NCI-H2107 (cell line): ENCODE measurements around the gene WTAP.
"Not testable (repeated sequence)": the region's sequence is repeated elsewhere in the genome, so short reads cannot be mapped to it uniquely, and the experiment has no call there.

Source experiments
- DNase-seq: peaks from one replicate; lab custom pipeline; 2025; lab: John Stamatoyannopoulos, UW

The WTAP gene

DNA sequence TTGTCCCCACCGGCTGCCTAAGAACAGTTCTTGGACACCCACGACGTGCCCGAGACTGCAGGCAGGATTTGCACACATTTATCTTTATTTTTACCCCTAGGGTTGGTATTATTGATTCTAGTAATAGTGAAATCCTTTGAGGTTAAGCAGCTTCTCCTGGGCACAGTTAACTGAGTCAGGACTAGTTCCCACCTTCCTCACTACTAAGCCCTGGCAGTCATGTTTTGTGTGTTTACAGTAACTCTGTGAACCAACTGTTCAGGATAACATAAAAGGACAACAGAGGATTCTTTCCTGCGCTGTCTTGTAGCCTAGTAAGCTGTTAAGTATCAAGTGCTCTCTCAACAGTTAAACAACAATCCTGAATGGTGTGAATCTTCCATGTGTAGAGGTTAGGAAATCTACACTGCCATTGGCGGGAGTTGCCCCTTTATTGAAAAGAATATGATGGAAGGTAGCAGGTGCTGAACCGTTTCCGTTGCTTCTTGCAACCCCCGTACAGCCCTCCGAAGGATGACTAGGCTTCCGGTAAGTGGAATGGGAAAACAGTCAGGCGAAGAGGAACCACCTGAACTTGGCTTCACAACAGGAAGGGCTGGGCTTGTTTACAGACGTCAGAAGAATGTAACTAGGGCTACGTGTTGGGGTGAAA is 33.3 kb upstream of the WTAP start:
- no peak for DNase-seq

DNA sequence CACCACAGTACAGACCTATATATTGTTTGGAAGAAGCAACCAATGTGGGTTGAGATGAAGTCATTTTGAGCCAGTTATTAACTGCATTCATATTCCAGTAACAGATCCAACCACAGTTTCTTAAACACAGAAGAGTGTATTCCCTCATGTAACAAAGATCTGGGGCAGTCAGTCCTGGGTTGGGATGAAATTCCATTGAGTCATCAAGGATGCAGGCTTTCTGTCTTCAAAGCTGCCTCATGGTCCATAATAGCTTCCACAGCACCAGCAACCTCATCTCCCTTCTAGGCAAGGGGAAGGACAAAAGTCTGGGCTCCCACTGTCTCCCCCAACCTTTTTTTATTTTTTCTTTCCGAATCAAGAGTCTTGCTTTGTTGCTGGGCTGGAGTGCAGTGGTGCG is 31.3 kb upstream of the WTAP start:
- no peak for DNase-seq

DNA sequence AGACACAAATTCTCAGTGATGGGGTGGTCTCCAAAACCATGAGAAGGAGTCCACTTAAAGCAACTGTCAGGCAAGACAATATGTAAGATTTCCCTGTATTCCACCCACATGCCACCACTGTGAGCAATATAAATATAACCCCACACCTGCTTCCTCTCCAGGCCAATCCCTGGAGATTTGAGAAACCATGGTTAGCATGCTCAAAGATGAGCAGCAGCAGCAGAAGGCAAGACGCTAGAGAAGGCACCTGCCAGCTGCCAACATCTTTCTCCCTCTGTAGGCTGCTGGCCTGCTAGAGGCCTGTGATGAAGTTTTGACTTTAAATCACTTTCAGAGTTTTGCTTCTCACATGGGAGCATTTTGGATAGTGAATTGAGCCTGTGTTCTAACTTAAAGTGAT is 26.3 kb upstream of the WTAP start:
- no peak for DNase-seq

DNA sequence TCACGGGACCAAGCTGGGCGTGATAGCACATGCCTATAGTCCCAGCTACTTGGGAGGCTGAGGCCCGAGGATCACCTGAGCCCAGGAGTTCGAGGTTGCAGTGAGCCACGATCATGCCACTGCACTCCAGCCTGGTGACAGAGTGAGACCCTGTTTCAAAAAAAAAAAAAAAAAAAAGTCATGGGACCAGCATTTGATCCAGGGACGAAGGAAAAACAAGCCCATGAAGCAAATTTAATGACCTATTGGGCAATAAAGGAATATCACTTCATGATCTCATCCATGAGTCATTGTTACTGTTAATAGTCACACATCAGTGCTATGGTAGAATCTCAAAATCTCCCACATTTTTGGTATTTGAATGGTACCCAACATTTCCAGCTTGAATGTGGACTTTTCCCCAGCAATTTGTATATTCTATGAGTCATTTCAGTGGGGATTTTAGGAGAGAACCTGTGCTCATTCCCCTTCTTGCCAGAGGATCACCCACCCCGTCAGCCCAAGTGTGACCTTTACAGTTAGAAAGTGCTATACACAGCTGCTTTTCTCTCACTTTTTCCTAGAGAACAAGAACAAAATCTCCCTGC is 25.8 kb upstream of the WTAP start:
- DNase-seq: no peak

DNA sequence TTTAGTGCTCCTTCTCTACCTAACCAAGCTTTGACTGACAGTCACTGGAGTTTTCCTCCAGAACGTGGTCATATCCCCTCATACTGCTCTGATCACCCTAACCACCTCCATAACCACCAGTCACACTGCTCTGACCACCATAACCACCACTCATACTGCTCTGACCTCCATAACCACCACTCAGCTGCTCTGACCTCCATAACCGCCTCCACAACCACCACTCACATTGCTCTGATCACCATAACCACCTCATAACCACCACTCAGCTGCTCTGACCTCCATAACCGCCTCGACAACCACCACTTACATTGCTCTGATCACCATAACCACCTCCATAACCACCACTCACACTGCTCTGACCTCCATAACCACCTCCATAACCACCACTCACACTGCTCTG is 16.7 kb upstream of the WTAP start:
- not testable (repeated sequence) for DNase-seq

DNA sequence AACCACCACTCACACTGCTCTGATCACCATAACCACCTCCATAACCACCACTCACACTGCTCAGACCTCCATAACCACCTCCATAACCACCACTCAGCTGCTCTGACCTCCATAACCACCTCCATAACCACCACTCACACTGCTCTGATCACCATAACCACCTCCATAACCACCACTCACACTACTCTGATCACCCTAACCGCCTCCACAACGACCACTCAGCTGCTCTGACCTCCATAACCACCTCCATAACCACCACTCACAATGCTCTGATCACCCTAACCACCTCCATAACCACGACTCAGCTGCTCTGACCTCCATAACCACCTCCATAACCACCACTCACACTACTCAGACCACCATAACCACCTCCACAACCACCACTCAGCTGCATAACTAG is 14.9 kb upstream of the WTAP start:
- DNase-seq: not testable (repeated sequence)

DNA sequence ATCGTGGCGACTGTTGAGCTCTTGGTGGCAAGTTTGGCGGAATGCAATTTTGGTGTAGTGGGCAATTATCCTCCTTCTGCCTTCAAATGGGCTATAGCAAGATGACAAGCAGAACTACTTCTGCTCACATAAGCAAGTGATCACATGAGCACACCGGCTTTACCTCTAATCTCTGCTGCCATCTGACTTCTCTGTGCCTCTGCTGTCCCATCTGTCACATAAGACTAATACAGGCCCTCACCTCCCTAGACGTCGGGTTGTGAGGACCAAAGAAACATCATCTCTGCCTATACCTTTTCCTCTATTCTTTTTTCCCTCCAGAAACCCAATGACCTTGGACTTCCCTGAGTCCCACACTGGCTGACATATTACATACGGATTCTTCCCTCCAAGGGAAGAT is 13.3 kb upstream of the WTAP start:
- DNase-seq: no peak

DNA sequence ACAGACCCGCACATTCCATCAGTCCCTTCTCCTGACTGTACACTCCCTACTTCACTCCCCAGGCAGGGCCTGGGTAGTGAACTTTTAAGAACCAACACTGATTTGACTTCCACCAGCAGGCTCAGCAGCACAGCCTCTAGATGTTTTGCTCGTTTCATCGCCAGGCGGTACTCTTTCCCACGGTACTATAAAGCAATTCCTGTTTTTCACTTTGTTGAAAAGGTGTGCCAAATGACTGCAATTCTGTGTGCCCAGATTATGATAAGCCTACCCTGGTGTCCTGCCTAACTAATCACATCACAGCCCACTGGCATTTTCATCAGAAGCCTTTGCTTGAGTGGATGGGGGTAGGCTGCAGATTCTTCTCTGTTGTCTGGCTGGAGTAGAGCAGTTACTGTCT is 12.9 kb upstream of the WTAP start:
- DNase-seq: no peak

DNA sequence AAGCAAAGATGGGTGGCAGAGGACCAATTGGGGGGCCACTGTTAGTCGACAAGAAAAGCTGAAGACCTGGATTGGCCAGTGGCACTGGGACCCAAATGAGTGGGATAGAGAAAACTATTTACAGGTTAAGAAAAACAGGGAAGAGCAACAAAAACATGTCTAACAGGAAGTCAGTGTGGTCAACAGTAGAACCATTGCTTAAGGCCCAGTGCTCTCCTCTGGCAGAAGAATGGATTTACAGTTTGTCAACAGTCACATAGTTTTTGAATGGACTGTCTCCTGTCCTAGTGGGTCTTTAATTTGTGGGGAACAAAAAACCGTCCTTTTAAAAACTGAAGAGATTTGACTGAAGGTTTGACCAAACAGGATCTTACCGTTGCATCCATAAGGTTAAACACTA is 12.1 kb upstream of the WTAP start:
- DNase-seq: no peak

DNA sequence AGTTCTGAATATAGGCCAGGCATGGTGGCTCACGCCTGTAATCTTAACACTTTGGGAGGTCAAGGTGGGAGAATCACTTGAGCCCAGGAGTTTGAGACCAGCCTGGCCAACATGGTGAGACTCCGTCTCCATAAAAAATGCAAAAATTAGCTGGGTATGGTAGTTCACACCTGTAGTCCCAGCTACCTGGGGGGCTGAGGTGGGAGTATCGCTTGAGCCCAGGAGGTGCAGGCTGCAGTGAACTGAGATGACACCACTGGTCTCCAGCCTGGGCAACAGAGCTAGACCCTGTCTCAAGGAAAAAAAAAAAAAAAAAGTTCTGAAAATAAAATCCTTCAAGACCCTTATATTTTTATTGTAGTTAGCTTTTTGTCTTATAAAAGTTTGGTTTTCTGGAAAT is 11.7 kb upstream of the WTAP start:
- DNase-seq: no peak

DNA sequence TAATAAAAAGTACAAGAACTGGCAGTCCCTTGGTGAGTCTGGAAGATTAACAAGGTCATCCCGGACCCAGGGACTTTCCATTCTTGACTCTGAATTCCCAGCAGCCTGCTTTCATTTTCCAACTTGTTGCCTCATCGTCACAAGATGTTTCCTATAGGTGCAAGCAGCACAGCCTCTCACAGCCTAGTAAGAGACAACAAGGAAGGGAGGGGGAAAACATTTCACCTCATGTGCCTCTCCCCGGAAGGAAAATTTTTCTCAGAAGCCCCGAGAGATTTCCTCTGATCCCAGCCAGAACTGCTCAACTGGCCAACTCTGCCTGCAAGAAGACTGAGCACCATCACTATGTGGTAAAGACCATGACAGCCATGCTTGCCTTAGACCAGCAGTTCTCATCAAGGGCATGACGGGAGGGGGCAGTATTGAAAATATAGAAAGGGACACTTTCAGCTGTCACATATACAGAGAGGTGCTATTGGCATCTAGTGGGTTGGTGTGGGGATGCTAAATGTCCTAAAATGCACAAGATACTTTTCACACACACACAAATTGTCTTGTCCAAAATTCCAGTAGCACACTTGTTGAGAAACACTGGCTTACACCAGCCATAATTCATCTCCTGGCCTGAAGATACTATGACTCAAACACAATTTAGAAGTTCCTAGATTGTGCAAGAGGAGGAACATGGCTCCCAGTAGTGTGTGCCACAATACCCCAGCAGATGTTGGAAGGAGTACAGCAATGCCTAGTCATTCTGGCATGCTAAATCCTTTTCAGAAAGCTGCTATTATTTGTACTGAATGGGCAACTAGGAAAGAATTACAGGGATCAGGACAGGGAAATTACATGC is 10.8 kb upstream of the WTAP start:
- no peak for DNase-seq

DNA sequence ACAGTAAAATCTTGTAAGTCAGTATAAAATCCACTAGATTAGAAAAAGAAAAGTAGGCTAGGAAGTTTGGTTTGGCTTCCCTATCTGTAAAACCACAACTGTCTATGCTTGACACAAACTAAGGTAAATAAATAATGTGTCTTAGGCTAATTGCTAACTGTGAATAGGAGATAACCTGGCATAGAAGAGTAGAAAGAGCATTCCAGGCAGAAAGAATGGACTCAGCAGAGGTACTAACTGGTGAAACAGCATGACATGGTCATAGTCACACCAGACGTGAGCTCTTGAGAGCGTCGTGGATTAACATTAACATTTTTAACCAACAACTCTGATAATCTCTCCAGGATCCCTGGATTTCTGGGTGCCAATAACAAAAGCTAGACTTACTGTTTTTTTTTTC is 8.7 kb upstream of the WTAP start:
- DNase-seq: no peak

DNA sequence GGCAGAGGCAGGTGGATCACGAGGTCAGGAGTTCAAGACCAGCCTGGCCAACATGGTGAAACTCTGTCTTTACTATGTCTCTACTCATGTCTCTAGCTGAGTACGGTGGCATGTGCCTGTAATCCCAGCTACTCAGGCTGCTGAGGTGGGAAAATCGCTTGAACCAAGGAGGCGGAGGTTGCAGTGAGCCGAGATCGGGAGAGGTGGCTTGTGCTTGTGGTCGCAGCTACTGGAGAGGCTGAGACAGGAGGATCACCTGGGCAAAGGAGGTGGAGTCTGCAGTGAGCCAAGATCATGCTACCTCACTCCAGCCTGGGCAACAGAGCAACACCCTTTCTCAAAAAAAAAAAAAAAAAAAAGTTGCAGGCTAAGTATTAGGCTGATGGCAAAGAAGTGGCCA is 8.0 kb upstream of the WTAP start:
- DNase-seq: no peak

DNA sequence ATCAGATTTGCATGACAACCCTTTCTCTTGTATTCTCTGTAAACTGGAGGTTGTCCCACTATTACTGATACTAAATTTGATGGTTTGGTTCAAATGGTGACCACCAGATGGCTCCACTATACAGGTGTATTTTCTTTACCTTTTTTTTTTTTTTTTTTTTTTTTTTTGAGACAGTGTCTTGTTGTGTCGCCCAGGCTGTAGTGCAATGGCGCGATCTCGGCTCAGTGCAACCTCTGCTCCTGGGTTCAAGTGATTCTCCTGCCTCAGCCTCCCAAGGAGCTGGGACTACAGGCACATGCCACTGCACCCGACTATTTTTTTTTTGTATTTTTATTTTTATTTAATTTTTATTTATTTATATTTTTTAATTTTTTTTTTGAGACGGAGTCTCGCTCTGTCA is 6.6 kb upstream of the WTAP start:
- peak; percentile 25 for DNase-seq

DNA sequence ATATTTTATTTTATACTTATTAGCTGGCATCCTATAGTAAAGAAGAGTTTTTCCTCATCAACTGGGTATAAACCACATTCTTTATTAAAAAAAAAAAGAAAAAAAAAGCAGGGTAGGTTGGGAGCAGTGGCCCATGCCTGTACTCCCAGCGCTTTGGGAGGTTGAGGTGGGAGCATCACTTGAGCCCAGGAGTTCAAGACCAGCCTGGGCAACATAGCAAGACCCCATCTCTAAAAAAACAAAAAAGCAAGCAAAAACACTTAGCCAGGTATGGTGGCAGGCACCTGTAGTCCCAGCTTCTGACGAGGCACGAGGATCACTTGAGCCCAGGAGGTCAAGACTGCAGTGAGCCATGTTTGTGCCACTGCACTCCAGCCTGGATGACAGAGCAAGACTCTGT is 5.3 kb upstream of the WTAP start:
- DNase-seq: not testable (repeated sequence)

DNA sequence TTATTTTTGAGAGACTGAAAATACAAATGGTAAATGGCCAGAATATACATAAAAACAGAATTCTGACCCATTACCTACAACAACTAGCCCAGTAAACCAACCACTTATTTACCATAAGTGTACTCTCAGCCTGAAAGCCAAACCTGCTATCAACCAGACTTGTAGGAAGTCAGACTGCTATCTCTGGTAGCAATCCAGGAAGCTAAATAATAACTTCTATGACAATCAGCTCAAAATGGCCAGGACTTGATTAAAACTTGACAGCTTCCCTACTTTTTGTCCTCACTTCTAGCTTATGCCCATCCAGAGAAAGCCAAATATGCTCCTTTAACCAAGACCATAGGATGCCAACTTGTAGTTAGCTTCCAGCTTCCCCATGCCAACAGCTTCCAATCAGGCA is 4.7 kb upstream of the WTAP start:
- no peak for DNase-seq

DNA sequence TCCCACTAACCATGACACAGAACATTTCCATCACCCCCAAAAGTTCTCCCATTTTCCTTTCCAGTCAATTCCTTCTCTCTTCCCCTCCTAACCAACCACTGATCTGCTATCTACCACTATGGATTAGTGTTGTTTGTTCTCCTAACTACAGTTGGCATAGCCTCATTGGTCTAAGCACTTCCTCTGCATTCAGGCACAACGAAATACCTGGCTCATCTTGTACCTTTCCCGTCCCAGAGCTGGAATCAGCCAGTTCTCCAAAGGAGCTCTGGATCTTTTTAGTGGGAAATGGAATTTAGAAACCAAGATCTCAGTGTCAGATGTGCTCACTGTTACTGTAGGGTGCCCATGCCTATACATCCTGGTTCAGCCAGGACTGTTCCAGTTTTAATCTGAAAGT is 4.0 kb upstream of the WTAP start:
- no peak for DNase-seq

DNA sequence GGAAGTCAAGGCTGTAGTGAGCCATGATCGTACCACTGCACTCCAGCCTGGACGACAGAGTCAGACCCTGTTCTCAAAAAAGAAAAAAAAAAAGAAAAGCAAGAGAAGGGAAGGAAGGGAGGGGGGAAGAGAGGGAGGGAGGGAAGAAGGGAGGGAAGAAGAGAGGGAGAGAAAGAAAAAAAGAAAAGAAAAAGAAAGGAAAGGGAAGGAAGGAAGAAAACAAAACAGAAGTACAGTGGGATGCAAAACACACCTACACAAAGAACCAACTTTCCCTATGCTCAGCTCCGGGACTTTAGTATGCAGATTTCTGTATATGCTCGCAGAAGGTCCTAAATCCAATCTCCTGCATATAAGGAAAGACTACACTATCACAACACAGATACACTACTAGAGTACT is 2.5 kb upstream of the WTAP start:
- DNase-seq: no peak

DNA sequence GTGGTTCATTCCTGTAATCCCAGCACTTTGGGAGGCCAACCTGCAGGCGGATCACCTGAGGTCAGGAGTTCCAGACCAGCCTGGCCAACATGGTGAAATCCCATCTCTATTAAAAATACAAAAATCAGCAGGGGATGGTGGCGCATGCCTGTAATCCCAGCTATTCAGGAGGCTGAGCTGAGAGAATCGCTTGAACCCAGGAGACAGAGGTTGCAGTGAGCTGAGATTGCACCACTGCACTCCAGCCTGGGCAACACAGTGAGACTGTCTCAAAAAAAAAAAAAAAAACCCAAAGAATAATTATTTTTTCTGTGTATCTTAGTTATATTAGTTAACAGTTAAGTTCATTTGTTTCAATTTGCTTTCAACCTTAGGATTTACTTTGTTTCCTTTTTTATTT is 2.1 kb upstream of the WTAP start:
- DNase-seq: not testable (repeated sequence)

DNA sequence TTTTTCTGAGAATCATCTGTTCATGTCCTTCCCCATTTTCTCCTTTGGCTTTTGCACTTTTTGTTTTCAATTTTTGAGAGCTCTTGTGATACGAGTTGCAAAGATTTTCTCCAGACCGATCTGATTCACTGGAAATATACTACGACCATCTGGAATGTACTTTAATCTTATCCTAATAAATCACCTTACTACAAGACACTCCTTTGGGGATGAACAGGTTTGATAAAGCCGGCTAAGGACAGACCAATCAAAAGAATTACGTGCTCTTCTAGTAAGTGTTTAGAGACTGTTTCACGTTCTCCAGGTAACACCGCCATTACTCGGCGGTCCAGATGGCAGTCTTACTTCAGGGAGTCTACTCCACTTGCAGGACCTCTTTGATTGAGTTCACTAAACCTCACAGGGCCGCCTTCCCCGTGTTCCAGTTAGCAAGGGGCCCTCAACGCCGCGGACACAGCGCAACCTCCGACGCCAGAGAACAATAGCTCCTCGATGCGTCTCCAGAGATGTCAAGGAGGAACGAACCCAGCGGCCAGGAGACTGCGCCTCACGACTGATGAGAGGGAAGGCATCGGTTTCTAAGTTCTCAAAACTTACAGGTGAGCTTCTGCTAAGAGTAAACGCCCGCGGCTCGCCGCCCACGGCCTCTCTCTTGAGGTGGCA is 920 bp upstream of the WTAP start:
- DNase-seq: no peak

DNA sequence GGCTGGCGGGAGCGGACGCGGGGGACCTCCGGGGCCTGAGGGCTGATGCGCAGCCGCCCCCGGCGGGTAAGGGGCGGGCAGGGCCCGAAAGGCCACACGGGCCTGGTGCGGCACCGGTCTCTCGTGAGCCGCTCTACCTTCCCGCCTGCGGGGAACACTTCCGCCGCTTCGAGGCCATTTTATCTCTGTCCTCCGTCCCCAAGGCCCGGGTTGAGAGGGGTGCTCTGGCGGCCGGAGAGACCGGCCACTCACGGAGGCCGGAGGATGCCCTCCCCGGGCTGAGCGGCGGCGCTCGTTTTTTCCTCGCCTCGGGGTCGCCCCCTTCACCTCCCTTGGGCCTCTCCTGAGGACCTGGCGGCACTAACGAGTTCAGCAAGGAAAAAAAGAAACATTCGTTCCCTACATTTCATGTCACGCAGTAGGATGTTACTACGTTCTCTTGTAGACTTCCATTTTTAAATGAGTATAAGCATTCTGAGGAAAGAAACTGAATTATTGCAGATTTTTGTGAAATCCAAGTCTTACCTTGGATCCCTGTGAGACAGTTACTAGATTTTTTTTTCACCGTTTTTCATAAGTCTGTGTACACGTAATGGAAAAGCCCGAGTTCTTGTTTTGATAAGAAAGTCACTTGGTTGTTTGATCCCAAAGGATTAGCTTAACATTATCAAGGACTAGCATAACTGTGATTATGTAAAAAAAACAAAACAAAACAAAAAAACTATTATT is 575 bp downstream of the WTAP start:
- DNase-seq: no peak

DNA sequence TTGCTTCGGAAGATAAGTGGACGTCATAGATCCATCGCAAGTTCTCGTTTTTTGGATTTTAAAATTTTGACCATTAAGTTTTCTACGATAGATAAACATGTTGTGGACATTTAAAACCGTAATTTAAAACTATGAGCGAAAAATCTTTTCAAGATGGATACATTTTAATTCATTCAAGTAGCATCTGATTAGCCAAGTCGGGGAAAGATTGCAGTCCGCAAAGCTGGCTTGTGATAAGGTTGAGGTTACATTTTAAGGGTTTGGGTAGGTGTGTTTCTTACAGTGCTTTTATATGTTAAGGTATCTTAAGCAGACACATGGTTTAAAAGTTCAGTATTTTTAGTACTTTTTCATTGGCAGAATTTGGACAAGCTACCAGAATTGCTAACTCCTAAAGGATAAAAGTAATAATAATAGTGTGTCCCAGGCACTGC is 1.2 kb downstream of the WTAP start:
- no peak for DNase-seq
